HEK293 (cell line): Measurements from ENCODE around the gene GPR157.

Source experiments
- CTCF ChIA-PET: fragments of 350-600 bp; formaldehyde crosslinking; extraction: SDS; loops from one replicate; lab custom pipeline; 2021; ENCODE audit warnings: antibody characterized with exemption; lab: Yijun Ruan, JAX
- POLR2A ChIA-PET: fragments of 300-600 bp; formaldehyde crosslinking; extraction: SDS; loops from one replicate; lab custom pipeline; 2020; ENCODE audit warnings: antibody characterized with exemption, inconsistent platforms; lab: Yijun Ruan, JAX
- H3K27ac ChIP-seq: fragments of 200-500 bp; sonication (Bioruptor generic); 2 replicates; pipeline ENCODE4 v1.5.1; 2014; ENCODE audit warnings: low read depth, low read length, control low read depth, inconsistent platforms; ENCODE audit errors: extremely low read depth
- H3K36me3 ChIP-seq, 2 experiments: fragments of 200-500 bp in 1 of 2; sonication (Bioruptor generic) in 1 of 2; 1 replicate in 1 of 2; 2 replicates in 1 of 2; pipeline ENCODE4 v1.5.1; 2014 to 2017; ENCODE audit warnings: inconsistent platforms in 2 of 2, low read length in 2 of 2; ENCODE audit not compliant: control insufficient read depth in 2 of 2, insufficient read depth in 1 of 2
- H3K4me1 ChIP-seq: fragments of 200-500 bp; sonication (Bioruptor generic); 2 replicates; pipeline ENCODE4 v1.5.1; 2014; ENCODE audit warnings: mild to moderate bottlenecking, low read length, inconsistent platforms; ENCODE audit not compliant: control insufficient read depth, insufficient read depth
- H3K4me3 ChIP-seq: 2 replicates; pipeline ENCODE4 v1.5.1; 2011; ENCODE audit warnings: low read depth, mild to moderate bottlenecking, control low read depth, low read length, moderate library complexity
- H3K9me3 ChIP-seq: fragments of 200-500 bp; sonication (Bioruptor generic); 2 replicates; pipeline ENCODE4 v1.5.1; 2014; ENCODE audit warnings: low read depth, low read length, inconsistent platforms; ENCODE audit not compliant: control insufficient read depth, insufficient read depth
- KLF1 ChIP-seq: fragments of 450-650 bp; formaldehyde crosslinking; IDR thresholded peaks from 2 replicates; pipeline ENCODE4 v1.5.1; 2016; ENCODE audit warnings: missing biosample characterization, missing genetic modification characterization
- ZFP41 ChIP-seq: fragments of 450-650 bp; formaldehyde crosslinking; IDR thresholded peaks from 2 replicates; pipeline ENCODE4 v1.5.1; 2016; ENCODE audit warnings: missing biosample characterization, missing genetic modification characterization, borderline replicate concordance
- ZIC2 ChIP-seq: fragments of 450-650 bp; formaldehyde crosslinking; IDR thresholded peaks from 2 replicates; pipeline ENCODE4 v1.5.1; 2016; ENCODE audit warnings: missing biosample characterization, missing genetic modification characterization
- ZNF155 ChIP-seq: fragments of 450-650 bp; formaldehyde crosslinking; IDR thresholded peaks from 2 replicates; pipeline ENCODE4 v1.5.1; 2016; ENCODE audit warnings: missing biosample characterization, missing genetic modification characterization
- ZNF157 ChIP-seq: fragments of 450-650 bp; formaldehyde crosslinking; IDR thresholded peaks from 2 replicates; pipeline ENCODE4 v1.5.1; 2016; ENCODE audit warnings: missing biosample characterization, missing genetic modification characterization
- ZNF223 ChIP-seq: fragments of 450-650 bp; formaldehyde crosslinking; IDR thresholded peaks from 2 replicates; pipeline ENCODE4 v1.5.1; 2016; ENCODE audit warnings: missing biosample characterization, missing genetic modification characterization
- ZNF302 ChIP-seq: fragments of 450-650 bp; formaldehyde crosslinking; IDR thresholded peaks from 2 replicates; pipeline ENCODE4 v1.5.1; 2016; ENCODE audit warnings: missing biosample characterization, missing genetic modification characterization, low read depth
- ZNF311 ChIP-seq: fragments of 450-650 bp; formaldehyde crosslinking; IDR thresholded peaks from 2 replicates; pipeline ENCODE4 v1.5.1; 2017; ENCODE audit warnings: missing biosample characterization, missing genetic modification characterization, borderline replicate concordance
- ZNF324 ChIP-seq: fragments of 450-650 bp; formaldehyde crosslinking; IDR thresholded peaks from 2 replicates; pipeline ENCODE4 v1.5.1; 2016; ENCODE audit warnings: missing biosample characterization, missing genetic modification characterization
- ZNF433 ChIP-seq: fragments of 450-650 bp; formaldehyde crosslinking; IDR thresholded peaks from 2 replicates; pipeline ENCODE4 v1.5.1; 2016; ENCODE audit warnings: missing biosample characterization, missing genetic modification characterization, low read depth
- ZNF571 ChIP-seq: fragments of 450-650 bp; formaldehyde crosslinking; IDR thresholded peaks from 2 replicates; pipeline ENCODE4 v1.5.0; 2017; ENCODE audit warnings: missing biosample characterization, missing genetic modification characterization
- ZNF639 ChIP-seq: fragments of 450-650 bp; formaldehyde crosslinking; IDR thresholded peaks from 2 replicates; pipeline ENCODE4 v1.5.1; 2016; ENCODE audit warnings: missing biosample characterization, missing genetic modification characterization
- ZNF660 ChIP-seq: fragments of 450-650 bp; IDR thresholded peaks from 2 replicates; pipeline ENCODE4 v1.5.1; 2018; ENCODE audit warnings: missing biosample characterization, mild to moderate bottlenecking, missing genetic modification characterization
- ZNF670 ChIP-seq: fragments of 450-650 bp; formaldehyde crosslinking; IDR thresholded peaks from 2 replicates; pipeline ENCODE4 v1.5.1; 2016; ENCODE audit warnings: missing biosample characterization, missing genetic modification characterization, low read depth
- ZNF791 ChIP-seq: fragments of 450-650 bp; formaldehyde crosslinking; IDR thresholded peaks from 2 replicates; pipeline ENCODE4 v1.5.1; 2016; ENCODE audit warnings: missing biosample characterization, missing genetic modification characterization
- ZNF792 ChIP-seq: fragments of 450-650 bp; formaldehyde crosslinking; IDR thresholded peaks from 2 replicates; pipeline ENCODE4 v1.5.1; 2016; ENCODE audit warnings: missing biosample characterization, missing genetic modification characterization
- TF ChIP-seq, protein P1 (sequence below): fragments of 450-650 bp; formaldehyde crosslinking; IDR thresholded peaks from 2 replicates; pipeline ENCODE4 v1.5.1; 2016; ENCODE audit warnings: missing biosample characterization, missing genetic modification characterization
- TF ChIP-seq, protein P2 (sequence below): fragments of 450-650 bp; formaldehyde crosslinking; IDR thresholded peaks from 2 replicates; pipeline ENCODE4 v1.5.1; 2016; ENCODE audit warnings: missing biosample characterization, missing genetic modification characterization
- TF ChIP-seq, protein P3 (sequence below): fragments of 450-650 bp; formaldehyde crosslinking; IDR thresholded peaks from 2 replicates; pipeline ENCODE4 v1.5.1; 2017; ENCODE audit warnings: missing biosample characterization, missing genetic modification characterization
- TF ChIP-seq, protein P4 (sequence below): fragments of 450-650 bp; formaldehyde crosslinking; conservative IDR thresholded peaks from 2 replicates; pipeline ENCODE4 v1.5.1; 2016; ENCODE audit warnings: low read depth, missing biosample characterization, missing genetic modification characterization

GPR157 gene

DNA sequence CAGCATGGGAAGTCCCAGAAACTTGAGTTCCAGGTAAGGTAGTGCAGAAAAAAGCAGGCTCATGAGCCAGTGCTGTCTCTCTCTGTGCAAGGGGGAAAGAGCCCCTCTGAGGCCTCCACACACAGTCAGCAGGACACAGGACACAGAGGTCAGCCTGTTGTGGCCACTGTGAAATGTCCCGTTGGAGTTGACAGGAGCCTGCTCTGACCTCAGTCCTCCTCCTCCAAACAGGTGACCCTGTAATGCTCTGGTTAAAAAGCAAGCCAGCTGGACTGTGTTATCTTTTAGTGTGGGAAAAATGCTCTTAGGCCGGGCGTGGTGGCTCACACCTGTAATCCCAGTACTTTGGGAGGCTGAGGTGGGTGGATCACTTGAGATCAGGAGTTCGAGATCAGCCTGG lies 24.2 kb upstream of the GPR157 start:
- Histone ChIP-seq H3K27ac (no peak overlapping the region), H3K4me3 (no peak overlapping the region), H3K36me3 (peaks cover 0 to 78% of the 10 kb centered on the region in 2 experiments; a peak in 2 of 3 replicates), H3K9me3 (no peaks in the 10 kb centered on the region), H3K4me1 (no peaks in the 10 kb centered on the region)
- TF ChIP-seq ZIC2 (tag by site-specific recombination): no peak
- TF ChIP-seq ZNF302 (tag by site-specific recombination): no peak
- TF ChIP-seq, protein P1, sequence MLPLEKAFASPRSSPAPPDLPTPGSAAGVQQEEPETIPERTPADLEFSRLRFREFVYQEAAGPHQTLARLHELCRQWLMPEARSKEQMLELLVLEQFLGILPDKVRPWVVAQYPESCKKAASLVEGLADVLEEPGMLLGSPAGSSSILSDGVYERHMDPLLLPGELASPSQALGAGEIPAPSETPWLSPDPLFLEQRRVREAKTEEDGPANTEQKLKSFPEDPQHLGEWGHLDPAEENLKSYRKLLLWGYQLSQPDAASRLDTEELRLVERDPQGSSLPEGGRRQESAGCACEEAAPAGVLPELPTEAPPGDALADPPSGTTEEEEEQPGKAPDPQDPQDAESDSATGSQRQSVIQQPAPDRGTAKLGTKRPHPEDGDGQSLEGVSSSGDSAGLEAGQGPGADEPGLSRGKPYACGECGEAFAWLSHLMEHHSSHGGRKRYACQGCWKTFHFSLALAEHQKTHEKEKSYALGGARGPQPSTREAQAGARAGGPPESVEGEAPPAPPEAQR (tag by site-specific recombination): no peak
- TF ChIP-seq, protein P2, sequence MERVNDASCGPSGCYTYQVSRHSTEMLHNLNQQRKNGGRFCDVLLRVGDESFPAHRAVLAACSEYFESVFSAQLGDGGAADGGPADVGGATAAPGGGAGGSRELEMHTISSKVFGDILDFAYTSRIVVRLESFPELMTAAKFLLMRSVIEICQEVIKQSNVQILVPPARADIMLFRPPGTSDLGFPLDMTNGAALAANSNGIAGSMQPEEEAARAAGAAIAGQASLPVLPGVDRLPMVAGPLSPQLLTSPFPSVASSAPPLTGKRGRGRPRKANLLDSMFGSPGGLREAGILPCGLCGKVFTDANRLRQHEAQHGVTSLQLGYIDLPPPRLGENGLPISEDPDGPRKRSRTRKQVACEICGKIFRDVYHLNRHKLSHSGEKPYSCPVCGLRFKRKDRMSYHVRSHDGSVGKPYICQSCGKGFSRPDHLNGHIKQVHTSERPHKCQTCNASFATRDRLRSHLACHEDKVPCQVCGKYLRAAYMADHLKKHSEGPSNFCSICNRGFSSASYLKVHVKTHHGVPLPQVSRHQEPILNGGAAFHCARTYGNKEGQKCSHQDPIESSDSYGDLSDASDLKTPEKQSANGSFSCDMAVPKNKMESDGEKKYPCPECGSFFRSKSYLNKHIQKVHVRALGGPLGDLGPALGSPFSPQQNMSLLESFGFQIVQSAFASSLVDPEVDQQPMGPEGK (tag by site-specific recombination): no peak
- no peak for TF ChIP-seq ZNF223 (tag by site-specific recombination)
- no peak for TF ChIP-seq ZNF670 (tag by site-specific recombination)
- TF ChIP-seq, protein P3, sequence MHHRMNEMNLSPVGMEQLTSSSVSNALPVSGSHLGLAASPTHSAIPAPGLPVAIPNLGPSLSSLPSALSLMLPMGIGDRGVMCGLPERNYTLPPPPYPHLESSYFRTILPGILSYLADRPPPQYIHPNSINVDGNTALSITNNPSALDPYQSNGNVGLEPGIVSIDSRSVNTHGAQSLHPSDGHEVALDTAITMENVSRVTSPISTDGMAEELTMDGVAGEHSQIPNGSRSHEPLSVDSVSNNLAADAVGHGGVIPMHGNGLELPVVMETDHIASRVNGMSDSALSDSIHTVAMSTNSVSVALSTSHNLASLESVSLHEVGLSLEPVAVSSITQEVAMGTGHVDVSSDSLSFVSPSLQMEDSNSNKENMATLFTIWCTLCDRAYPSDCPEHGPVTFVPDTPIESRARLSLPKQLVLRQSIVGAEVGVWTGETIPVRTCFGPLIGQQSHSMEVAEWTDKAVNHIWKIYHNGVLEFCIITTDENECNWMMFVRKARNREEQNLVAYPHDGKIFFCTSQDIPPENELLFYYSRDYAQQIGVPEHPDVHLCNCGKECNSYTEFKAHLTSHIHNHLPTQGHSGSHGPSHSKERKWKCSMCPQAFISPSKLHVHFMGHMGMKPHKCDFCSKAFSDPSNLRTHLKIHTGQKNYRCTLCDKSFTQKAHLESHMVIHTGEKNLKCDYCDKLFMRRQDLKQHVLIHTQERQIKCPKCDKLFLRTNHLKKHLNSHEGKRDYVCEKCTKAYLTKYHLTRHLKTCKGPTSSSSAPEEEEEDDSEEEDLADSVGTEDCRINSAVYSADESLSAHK (tag by site-specific recombination): no peak
- TF ChIP-seq KLF1 (tag by site-specific recombination): no peak
- no peak for TF ChIP-seq ZNF639
- no peak for TF ChIP-seq ZFP41
- TF ChIP-seq ZNF157 (tag by site-specific recombination): no peak
- no peak for TF ChIP-seq ZNF155 (tag by site-specific recombination)
- TF ChIP-seq ZNF660: no peak
- TF ChIP-seq ZNF792 (tag by site-specific recombination): no peak
- TF ChIP-seq, protein P4, sequence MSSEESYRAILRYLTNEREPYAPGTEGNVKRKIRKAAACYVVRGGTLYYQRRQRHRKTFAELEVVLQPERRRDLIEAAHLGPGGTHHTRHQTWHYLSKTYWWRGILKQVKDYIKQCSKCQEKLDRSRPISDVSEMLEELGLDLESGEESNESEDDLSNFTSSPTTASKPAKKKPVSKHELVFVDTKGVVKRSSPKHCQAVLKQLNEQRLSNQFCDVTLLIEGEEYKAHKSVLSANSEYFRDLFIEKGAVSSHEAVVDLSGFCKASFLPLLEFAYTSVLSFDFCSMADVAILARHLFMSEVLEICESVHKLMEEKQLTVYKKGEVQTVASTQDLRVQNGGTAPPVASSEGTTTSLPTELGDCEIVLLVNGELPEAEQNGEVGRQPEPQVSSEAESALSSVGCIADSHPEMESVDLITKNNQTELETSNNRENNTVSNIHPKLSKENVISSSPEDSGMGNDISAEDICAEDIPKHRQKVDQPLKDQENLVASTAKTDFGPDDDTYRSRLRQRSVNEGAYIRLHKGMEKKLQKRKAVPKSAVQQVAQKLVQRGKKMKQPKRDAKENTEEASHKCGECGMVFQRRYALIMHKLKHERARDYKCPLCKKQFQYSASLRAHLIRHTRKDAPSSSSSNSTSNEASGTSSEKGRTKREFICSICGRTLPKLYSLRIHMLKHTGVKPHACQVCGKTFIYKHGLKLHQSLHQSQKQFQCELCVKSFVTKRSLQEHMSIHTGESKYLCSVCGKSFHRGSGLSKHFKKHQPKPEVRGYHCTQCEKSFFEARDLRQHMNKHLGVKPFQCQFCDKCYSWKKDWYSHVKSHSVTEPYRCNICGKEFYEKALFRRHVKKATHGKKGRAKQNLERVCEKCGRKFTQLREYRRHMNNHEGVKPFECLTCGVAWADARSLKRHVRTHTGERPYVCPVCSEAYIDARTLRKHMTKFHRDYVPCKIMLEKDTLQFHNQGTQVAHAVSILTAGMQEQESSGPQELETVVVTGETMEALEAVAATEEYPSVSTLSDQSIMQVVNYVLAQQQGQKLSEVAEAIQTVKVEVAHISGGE (tag by site-specific recombination): no peak
- TF ChIP-seq ZNF324 (tag by site-specific recombination): no peak
- no peak for TF ChIP-seq ZNF311 (tag by site-specific recombination)
- TF ChIP-seq ZNF571 (tag by site-specific recombination): no peak
- no peak for TF ChIP-seq ZNF791 (tag by site-specific recombination)
- TF ChIP-seq ZNF433: no peak
- ChIA-PET POLR2A (no interaction called here), CTCF (interaction anchor here (1.4 kb wide), 1 partner anchor 11 kb away, joined by 6 read pairs; no protein-coding TSS in a partner anchor)
